SHP77 (cell line): ENCODE results near the gene DTNA.
"Not testable (repeated sequence)": the region's sequence is repeated elsewhere in the genome, so short reads cannot be mapped to it uniquely, and the experiment has no call there.

ENCODE experiments used
- DNase-seq, 2 experiments: peaks; one replicate each; lab custom pipeline; 2025; lab: John Stamatoyannopoulos, UW

DTNA gene

GRCh38 chr18:34725737-34726136 is 15.6 kb downstream of the DTNA start:
- not testable (repeated sequence) for DNase-seq

GRCh38 chr18:34726286-34727004 is 16.3 kb downstream of the DTNA start:
- no peak for DNase-seq

GRCh38 chr18:34729264-34729663 is 19.2 kb downstream of the DTNA start:
- DNase-seq = no peak

- DNase-seq = no peak
Measured at GRCh38 chr18:34729740-34730355, 19.8 kb downstream of the DTNA start.

GRCh38 chr18:34730774-34731173 is 20.7 kb downstream of the DTNA start:
- no peak for DNase-seq

GRCh38 chr18:34734056-34734455 is 24.0 kb downstream of the DTNA start:
- DNase-seq = no peak

- not testable (repeated sequence) for DNase-seq
Measured at GRCh38 chr18:34734526-34734925, 24.4 kb downstream of the DTNA start.

- DNase-seq = no peak
Measured at GRCh38 chr18:34738175-34738894, 28.2 kb downstream of the DTNA start.

- no peak for DNase-seq
Measured at GRCh38 chr18:34740101-34740500, 30.0 kb downstream of the DTNA start.

- no peak for DNase-seq
Measured at GRCh38 chr18:34740724-34741123, 30.6 kb downstream of the DTNA start.

GRCh38 chr18:34741401-34741800 is 31.3 kb downstream of the DTNA start:
- no peak for DNase-seq

- DNase-seq = no peak
Measured at GRCh38 chr18:34742891-34743341, 32.8 kb downstream of the DTNA start.

- DNase-seq = no peak
Measured at GRCh38 chr18:34744569-34744968, 34.5 kb downstream of the DTNA start.

GRCh38 chr18:34746614-34747013 is 36.5 kb downstream of the DTNA start:
- DNase-seq = no peak

- DNase-seq = no peak
Measured at GRCh38 chr18:34749721-34750120, 39.6 kb downstream of the DTNA start.

- DNase-seq = no peak
Measured at GRCh38 chr18:34752056-34752455, 42.0 kb downstream of the DTNA start.

- no peak for DNase-seq
Measured at GRCh38 chr18:34754300-34754699, 44.2 kb downstream of the DTNA start.

GRCh38 chr18:34757666-34758065 is 47.6 kb downstream of the DTNA start:
- no peak for DNase-seq

GRCh38 chr18:34758378-34758948 is 48.4 kb downstream of the DTNA start:
- no peak for DNase-seq

GRCh38 chr18:34760444-34760843 is 50.3 kb downstream of the DTNA start:
- DNase-seq = no peak

- no peak for DNase-seq
Measured at GRCh38 chr18:34764451-34764850, 54.4 kb downstream of the DTNA start.

- DNase-seq = no peak
Measured at GRCh38 chr18:34767601-34768027, 57.5 kb downstream of the DTNA start.

- DNase-seq = no peak
Measured at GRCh38 chr18:34771958-34772357, 61.9 kb downstream of the DTNA start.
